ENCODE measurements around the gene PDE4D. TPM values are rescaled to one million over a fixed set of nuclear protein-coding genes. Genes with fewer than 3 reads are reported as not detected.

PDE4D gene
- total RNA-seq, 1 experiment from 2014 or later = 6.5 TPM

- H3K27me3 ChIP-seq (replicated peaks; ENCODE audit: insufficient read depth, low read depth, low read length, poor library complexity) = no peaks in the 10 kb centered on the region
- no peaks in the 10 kb centered on the region for H3K9me3 ChIP-seq (ENCODE audit: low read depth, low read length, poor library complexity, severe bottlenecking)
- no TSS peak for BruUV-seq (replicated peaks)
- POLR2A ChIA-PET (ENCODE audit: low non-redundant PET) = no interaction called here
- CTCF ChIA-PET = no interaction called here
- peaks cover 7% of the 10 kb centered on the region for H3K4me1 ChIP-seq (ENCODE audit: insufficient read depth, low read length, poor library complexity, severe bottlenecking)
- no peak for TF ChIP-seq CTCF (conservative IDR thresholded peaks at IDR 0.05; ENCODE audit: low read depth, low read length)
- no peak for TF ChIP-seq EZH2 (IDR thresholded peaks at IDR 0.05; ENCODE audit: borderline replicate concordance, low read depth, low read length, poor library complexity, severe bottlenecking)
- H3K27ac ChIP-seq (ENCODE audit: low read depth, low read length, poor library complexity, severe bottlenecking) = no peak overlapping the region
- no peak for DNase-seq (ENCODE audit: low spot score)
- no peak overlapping the region for H3K4me3 ChIP-seq (ENCODE audit: low read depth, low read length, poor library complexity, severe bottlenecking)
- intact Hi-C loops (cut with micrococcal nuclease; ENCODE audit: unreplicated experiment) = no loop called here
- no peaks in the 10 kb centered on the region for H3K36me3 ChIP-seq (ENCODE audit: insufficient read depth, low read length, poor library complexity, severe bottlenecking)
These were observed 777.2 kb downstream of the PDE4D start for GRCh38 chr5:59116231-59116865.

- no peaks in the 10 kb centered on the region for H3K27me3 ChIP-seq (replicated peaks; ENCODE audit: insufficient read depth, low read depth, low read length, poor library complexity)
- peak; percentile 45 for DNase-seq (ENCODE audit: low spot score)
- H3K27ac ChIP-seq (ENCODE audit: low read depth, low read length, poor library complexity, severe bottlenecking) = no peak overlapping the region
- intact Hi-C loops (cut with micrococcal nuclease; ENCODE audit: unreplicated experiment) = no loop called here
- no peaks in the 10 kb centered on the region for H3K36me3 ChIP-seq (ENCODE audit: insufficient read depth, low read length, poor library complexity, severe bottlenecking)
- ChIA-PET POLR2A (ENCODE audit: low non-redundant PET) (no interaction called here), CTCF (no interaction called here)
- BruUV-seq (replicated peaks) = no TSS peak
- no peaks in the 10 kb centered on the region for H3K9me3 ChIP-seq (ENCODE audit: low read depth, low read length, poor library complexity, severe bottlenecking)
- H3K4me1 ChIP-seq (ENCODE audit: insufficient read depth, low read length, poor library complexity, severe bottlenecking) = peaks cover 7% of the 10 kb centered on the region
- no peak for TF ChIP-seq CTCF (conservative IDR thresholded peaks at IDR 0.05; ENCODE audit: low read depth, low read length)
- TF ChIP-seq EZH2 (IDR thresholded peaks at IDR 0.05; ENCODE audit: borderline replicate concordance, low read depth, low read length, poor library complexity, severe bottlenecking) = no peak
- H3K4me3 ChIP-seq (ENCODE audit: low read depth, low read length, poor library complexity, severe bottlenecking) = no peak overlapping the region
These were observed 778.2 kb downstream of the PDE4D start for GRCh38 chr5:59115345-59115744.

GRCh38 chr5:59109383-59109782 lies 784.1 kb downstream of the PDE4D start:
- Histone ChIP-seq H3K27ac (ENCODE audit: low read depth, low read length, poor library complexity, severe bottlenecking) (no peak overlapping the region), H3K9me3 (ENCODE audit: low read depth, low read length, poor library complexity, severe bottlenecking) (no peaks in the 10 kb centered on the region), H3K4me3 (ENCODE audit: low read depth, low read length, poor library complexity, severe bottlenecking) (no peak overlapping the region), H3K27me3 (replicated peaks; ENCODE audit: insufficient read depth, low read depth, low read length, poor library complexity) (no peaks in the 10 kb centered on the region), H3K36me3 (ENCODE audit: insufficient read depth, low read length, poor library complexity, severe bottlenecking) (no peaks in the 10 kb centered on the region), H3K4me1 (ENCODE audit: insufficient read depth, low read length, poor library complexity, severe bottlenecking) (peaks cover 5% of the 10 kb centered on the region)
- no TSS peak for BruUV-seq (replicated peaks)
- DNase-seq (ENCODE audit: low spot score) = no peak
- TF ChIP-seq EZH2 (IDR thresholded peaks at IDR 0.05; ENCODE audit: borderline replicate concordance, low read depth, low read length, poor library complexity, severe bottlenecking) = no peak
- no peak for TF ChIP-seq CTCF (conservative IDR thresholded peaks at IDR 0.05; ENCODE audit: low read depth, low read length)
- intact Hi-C loops (cut with micrococcal nuclease; ENCODE audit: unreplicated experiment) = no loop called here
- ChIA-PET POLR2A (ENCODE audit: low non-redundant PET) (no interaction called here), CTCF (no interaction called here)
